Renal cortical epithelial cell (primary cell): ENCODE results near the gene TMEM185B. TPM values are rescaled to one million over a fixed set of nuclear protein-coding genes. Genes with fewer than 3 reads are reported as not detected.
"Not testable (repeated sequence)": the region's sequence is repeated elsewhere in the genome, so short reads cannot be mapped to it uniquely, and the experiment has no call there.

ENCODE experiments used
- DNase-seq: peaks from one replicate; pipeline ENCODE4 v3.0.0-alpha.2; 2011; ENCODE audit warnings: low read depth
- total RNA-seq: library from RNA; depleted of rRNA; stranded (reverse); fragments of >200 nt; gene quantifications from 2 replicates; pipeline ENCODE4 v1.2.3, GENCODE V29; 2014

The TMEM185B gene
- total RNA-seq, 1 donor from 2014 or later, result 54.2 TPM

DNA sequence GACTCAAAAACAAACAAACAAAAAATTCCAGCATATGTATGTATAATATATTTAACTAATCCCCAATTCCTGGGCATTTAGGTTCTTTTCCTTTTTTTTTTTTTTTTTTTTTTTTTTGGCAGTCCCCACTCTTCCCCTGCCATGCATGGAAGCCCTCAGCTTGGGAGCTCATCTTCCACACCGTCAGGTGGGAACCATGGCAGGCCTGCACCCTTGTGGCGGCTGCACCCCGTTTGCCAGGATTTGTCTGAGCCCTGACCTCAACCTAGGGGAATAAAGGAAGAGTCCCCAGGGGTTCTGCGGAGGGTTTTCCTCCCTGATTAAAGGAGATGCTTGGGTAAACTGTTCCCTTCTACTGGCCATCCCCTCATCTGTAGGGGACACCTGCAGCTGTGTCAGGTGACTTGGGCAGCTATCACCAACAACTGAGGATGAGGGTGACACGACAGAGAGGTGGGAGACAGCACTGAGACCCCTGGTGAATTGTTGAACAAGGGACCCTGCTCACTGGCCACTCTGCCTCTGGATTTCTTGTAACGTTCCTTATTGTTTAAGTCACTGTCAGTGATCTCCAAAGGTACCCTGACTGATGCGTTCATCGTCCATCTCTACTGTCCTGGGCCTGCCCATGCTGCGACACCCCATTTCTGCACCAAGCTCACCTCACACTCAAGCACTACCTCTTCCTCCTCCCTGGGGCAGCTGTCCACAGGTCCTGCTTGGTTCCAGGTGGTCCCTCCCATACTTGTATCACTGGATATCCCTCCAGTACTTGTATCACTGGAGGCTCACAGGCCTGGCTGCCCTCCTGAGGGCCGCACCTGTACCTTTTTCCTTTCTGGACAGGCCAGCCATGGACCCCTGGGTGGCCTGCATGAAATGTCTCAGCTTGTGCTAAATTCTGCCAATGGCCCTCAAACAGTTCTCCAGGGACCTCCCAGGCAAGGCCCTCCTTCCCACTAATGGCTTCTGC lies 14.5 kb downstream of the TMEM185B start:
- DNase-seq, result no peak

- DNase-seq, result no peak
Observed at GRCh38 chr2:120206022-120206581, 17.1 kb downstream of the TMEM185B start.

- DNase-seq, result no peak
Observed at GRCh38 chr2:120204945-120205670, 18.1 kb downstream of the TMEM185B start.

- DNase-seq, result no peak
Observed at GRCh38 chr2:120204417-120204816, 18.8 kb downstream of the TMEM185B start.

DNA sequence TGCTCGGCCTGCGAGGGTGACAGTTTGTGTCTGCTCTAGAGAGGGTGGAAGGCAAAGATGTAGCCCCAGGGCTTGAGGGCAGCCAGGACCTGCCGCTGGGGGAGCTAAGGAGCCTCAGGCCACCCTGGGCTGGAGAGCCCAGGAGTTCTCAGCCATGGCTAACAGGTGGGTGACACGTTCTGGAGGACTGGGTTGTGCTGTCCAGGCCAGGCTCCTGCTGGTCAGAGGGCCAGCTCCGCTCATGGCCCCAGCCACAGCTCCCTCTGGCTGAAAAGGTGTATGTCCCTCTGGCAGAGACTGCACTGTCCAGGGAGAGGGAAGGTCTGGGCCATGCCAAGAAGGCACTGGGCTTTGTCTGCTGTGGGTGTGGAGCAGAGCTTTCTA lies 19.2 kb downstream of the TMEM185B start:
- no peak for DNase-seq

- no peak for DNase-seq
Observed at GRCh38 chr2:120203251-120204021, 19.8 kb downstream of the TMEM185B start.

GRCh38 chr2:120199817-120200459 lies 23.3 kb downstream of the TMEM185B start:
- DNase-seq, result not testable (repeated sequence)

DNA sequence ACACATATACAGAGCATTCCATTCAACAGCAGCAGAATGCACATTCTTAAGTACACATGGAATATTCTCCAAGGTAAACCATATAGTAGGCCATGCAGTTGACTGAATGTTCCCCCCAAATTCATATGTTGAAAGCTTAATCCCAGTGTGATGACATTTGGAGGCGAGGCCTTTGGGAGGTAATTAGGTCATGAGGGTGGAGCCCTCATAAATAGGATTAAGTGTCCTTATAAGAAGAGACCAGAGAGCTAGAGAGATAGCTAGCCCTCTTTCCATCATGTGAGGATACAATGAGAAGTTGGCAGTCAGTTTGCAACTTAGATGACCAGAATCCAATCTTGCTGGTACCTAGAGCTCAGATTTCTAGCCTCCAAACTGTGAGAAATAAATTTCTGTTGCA lies 27.6 kb downstream of the TMEM185B start:
- DNase-seq, result no peak

DNA sequence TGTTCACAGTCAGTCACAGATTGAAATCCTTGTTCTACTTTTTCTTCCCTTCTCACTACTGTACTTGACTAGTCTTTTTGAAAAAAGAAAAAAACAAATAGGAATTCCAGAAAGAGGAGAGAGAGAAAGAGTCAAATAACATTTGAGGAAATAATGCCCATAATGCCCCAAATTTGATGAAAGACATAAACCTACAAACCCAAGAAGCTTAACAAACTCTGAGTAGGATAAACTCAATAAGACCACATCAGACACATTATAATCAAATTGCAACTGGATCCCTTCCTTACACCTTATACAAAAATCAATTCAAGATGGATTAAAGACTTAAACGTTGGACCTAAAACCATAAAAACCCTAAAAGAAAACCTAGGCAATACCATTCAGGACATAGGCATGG lies 30.9 kb downstream of the TMEM185B start:
- DNase-seq, result no peak

GRCh38 chr2:120189189-120189588 lies 34.0 kb downstream of the TMEM185B start:
- peak; percentile 28 for DNase-seq

DNA sequence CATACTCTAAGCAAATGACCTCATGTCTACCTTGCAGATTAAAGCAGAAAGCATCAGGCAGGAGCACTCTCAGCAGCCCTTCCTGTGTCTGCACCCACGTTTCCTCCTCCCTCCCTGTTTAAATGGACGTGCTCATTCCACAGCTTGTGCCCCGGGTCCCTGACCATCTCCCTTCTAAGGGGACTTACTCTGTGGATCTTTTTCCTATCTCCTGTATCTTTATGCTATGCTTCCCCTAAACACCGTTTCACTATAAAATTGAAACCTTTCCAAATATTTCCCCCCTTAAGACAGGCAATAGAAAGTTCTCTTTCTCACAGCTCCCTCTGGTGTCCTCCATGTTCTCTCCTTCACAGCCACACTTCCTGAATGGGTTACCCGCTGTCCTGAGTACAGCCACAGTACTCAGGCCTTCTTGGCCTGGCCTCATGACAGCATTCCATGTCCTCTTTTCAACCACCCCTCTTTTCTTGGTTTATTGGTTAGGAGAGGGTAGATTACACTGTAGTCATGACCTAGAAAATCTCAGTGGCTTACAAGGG lies 41.1 kb downstream of the TMEM185B start:
- no peak for DNase-seq

- no peak for DNase-seq
Observed at GRCh38 chr2:120180066-120180465, 43.1 kb downstream of the TMEM185B start.

- no peak for DNase-seq
Observed at GRCh38 chr2:120179396-120179795, 43.8 kb downstream of the TMEM185B start.

GRCh38 chr2:120177973-120178372 lies 45.2 kb downstream of the TMEM185B start:
- DNase-seq, result no peak

- DNase-seq, result no peak
Observed at GRCh38 chr2:120177001-120177621, 46.1 kb downstream of the TMEM185B start.

GRCh38 chr2:120176526-120176925 lies 46.7 kb downstream of the TMEM185B start:
- DNase-seq, result no peak

GRCh38 chr2:120174963-120175581 lies 48.1 kb downstream of the TMEM185B start:
- peak; percentile 61 for DNase-seq
